ENCODE data around the gene IL3.
A peak's percentile ranks its signal among the peaks of the same experiment; 100 is the strongest.

The IL3 gene

GRCh38 chr5:132095077-132095410, 34.6 kb downstream of the IL3 start:
- no peak for DNase-seq (ENCODE audit: low spot score)
- Histone ChIP-seq H3K4me3 (no peak overlapping the region), H3K27ac (no peak overlapping the region)
- TF ChIP-seq, protein P1, sequence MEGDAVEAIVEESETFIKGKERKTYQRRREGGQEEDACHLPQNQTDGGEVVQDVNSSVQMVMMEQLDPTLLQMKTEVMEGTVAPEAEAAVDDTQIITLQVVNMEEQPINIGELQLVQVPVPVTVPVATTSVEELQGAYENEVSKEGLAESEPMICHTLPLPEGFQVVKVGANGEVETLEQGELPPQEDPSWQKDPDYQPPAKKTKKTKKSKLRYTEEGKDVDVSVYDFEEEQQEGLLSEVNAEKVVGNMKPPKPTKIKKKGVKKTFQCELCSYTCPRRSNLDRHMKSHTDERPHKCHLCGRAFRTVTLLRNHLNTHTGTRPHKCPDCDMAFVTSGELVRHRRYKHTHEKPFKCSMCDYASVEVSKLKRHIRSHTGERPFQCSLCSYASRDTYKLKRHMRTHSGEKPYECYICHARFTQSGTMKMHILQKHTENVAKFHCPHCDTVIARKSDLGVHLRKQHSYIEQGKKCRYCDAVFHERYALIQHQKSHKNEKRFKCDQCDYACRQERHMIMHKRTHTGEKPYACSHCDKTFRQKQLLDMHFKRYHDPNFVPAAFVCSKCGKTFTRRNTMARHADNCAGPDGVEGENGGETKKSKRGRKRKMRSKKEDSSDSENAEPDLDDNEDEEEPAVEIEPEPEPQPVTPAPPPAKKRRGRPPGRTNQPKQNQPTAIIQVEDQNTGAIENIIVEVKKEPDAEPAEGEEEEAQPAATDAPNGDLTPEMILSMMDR (IDR thresholded peaks at IDR 0.05): no peak

GRCh38 chr5:132095424-132095972, 35.0 kb downstream of the IL3 start:
- TF ChIP-seq, protein P1 (IDR thresholded peaks at IDR 0.05): no peak
- Histone ChIP-seq H3K4me3 (no peak overlapping the region), H3K27ac (no peak overlapping the region)
- DNase-seq (ENCODE audit: low spot score): peak; percentile 19

DNA sequence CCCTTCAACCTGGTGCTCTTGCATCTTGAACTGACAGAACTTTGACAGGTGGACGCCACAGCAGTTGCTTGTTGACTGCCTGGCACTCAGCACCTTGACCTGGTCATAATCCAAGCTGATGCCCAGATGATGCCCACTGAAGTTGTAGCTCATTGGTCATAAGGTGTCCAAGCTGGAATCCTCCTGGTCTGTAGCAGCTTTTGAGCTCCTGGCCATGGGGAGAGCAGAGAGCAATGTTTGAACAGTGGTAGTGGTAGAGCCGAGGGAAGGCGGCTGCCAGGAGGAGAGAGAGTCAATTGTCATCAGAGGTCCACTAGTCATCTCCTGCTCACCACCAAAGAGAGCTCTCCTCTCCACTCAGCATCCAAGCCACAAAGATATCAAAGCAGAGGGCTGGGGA, 36.4 kb downstream of the IL3 start:
- TF ChIP-seq, protein P1 (IDR thresholded peaks at IDR 0.05): no peak
- no peak overlapping the region for H3K4me3 ChIP-seq
- no peak for DNase-seq (ENCODE audit: low spot score)
- H3K27ac ChIP-seq: no peak overlapping the region

GRCh38 chr5:132098151-132098594, 37.7 kb downstream of the IL3 start:
- no peak for DNase-seq (ENCODE audit: low spot score)
- no peak overlapping the region for H3K27ac ChIP-seq
- TF ChIP-seq, protein P1 (IDR thresholded peaks at IDR 0.05): no peak
- H3K4me3 ChIP-seq: no peak overlapping the region

DNA sequence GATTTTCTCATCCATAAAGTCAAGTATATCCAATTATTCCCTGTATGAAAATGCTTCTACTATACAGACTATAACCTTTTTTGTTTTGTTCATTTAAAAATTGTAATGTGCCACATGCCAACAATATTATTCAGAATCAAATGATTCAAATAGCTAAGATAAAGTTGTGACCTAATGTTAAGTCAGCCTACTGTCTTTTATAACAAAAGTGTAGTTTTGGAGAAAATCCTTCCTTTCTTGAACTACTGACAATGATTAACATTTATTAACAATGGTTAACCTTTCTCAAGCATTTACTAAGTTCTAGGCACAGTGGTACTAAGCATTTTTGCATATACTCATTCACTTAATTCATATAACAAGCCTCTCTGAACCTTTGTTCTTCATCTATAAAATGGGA, 38.2 kb downstream of the IL3 start:
- no peak for DNase-seq (ENCODE audit: low spot score)
- H3K4me3 ChIP-seq: no peak overlapping the region
- H3K27ac ChIP-seq: no peak overlapping the region
- TF ChIP-seq, protein P1 (IDR thresholded peaks at IDR 0.05): no peak

GRCh38 chr5:132099076-132099748, 38.8 kb downstream of the IL3 start:
- no peak overlapping the region for H3K4me3 ChIP-seq
- no peak overlapping the region for H3K27ac ChIP-seq
- TF ChIP-seq, protein P1 (IDR thresholded peaks at IDR 0.05): no peak
- DNase-seq (ENCODE audit: low spot score): no peak

GRCh38 chr5:132099905-132100304, 39.5 kb downstream of the IL3 start:
- TF ChIP-seq, protein P1 (IDR thresholded peaks at IDR 0.05): no peak
- Histone ChIP-seq H3K4me3 (no peak overlapping the region), H3K27ac (no peak overlapping the region)
- no peak for DNase-seq (ENCODE audit: low spot score)
